A673 (cell line): ENCODE results near the gene KRTAP4-7. TPM values are rescaled to one million over a fixed set of nuclear protein-coding genes. Genes with fewer than 3 reads are reported as not detected.
"Not testable (repeated sequence)": the region's sequence is repeated elsewhere in the genome, so short reads cannot be mapped to it uniquely, and the experiment has no call there.

Experiments used
- BruUV-seq: library from RNA; stranded (reverse); fragments of 400-500 nt; replicated peaks from 2 replicates; lab custom pipeline; 2021; lab: Mats Ljungman, UMichigan
- CTCF ChIA-PET: fragments of 300-600 bp; sonication (Branson Sonifier 250); formaldehyde crosslinking; loops from one replicate; lab custom pipeline; 2022; ENCODE audit warnings: antibody characterized with exemption; lab: Charles Lee
- POLR2A ChIA-PET: fragments of 300-600 bp; sonication (Branson Sonifier 250); formaldehyde crosslinking; loops from one replicate; lab custom pipeline; 2022; ENCODE audit warnings: antibody characterized with exemption; ENCODE audit not compliant: low non-redundant PET; lab: Charles Lee
- DNase-seq: peaks from one replicate; pipeline ENCODE4 v3.0.0-alpha.2; 2015; ENCODE audit warnings: low spot score
- H3K27ac ChIP-seq: fragments of 200-600 bp; sonication (generic); 2 replicates; pipeline ENCODE4 v1.5.1; 2016; ENCODE audit warnings: mixed run types, low read depth, mild to moderate bottlenecking, mixed read lengths, antibody characterized with exemption, low read length; ENCODE audit not compliant: poor library complexity, severe bottlenecking
- H3K27me3 ChIP-seq: fragments of 200-600 bp; sonication (generic); replicated peaks from 2 replicates; pipeline ENCODE4 v1.6.1; 2017; ENCODE audit warnings: mixed run types, low read depth, mild to moderate bottlenecking, mixed read lengths, antibody characterized with exemption, low read length; ENCODE audit not compliant: insufficient read depth, poor library complexity
- H3K36me3 ChIP-seq: fragments of 200-600 bp; sonication (generic); 2 replicates; pipeline ENCODE4 v1.6.1; 2016; ENCODE audit warnings: mixed run types, mild to moderate bottlenecking, mixed read lengths, antibody characterized with exemption, low read length; ENCODE audit not compliant: insufficient read depth, poor library complexity, severe bottlenecking
- H3K4me1 ChIP-seq: fragments of 200-600 bp; sonication (generic); 2 replicates; pipeline ENCODE4 v1.6.1; 2017; ENCODE audit warnings: mixed run types, mild to moderate bottlenecking, mixed read lengths, antibody characterized with exemption, low read length; ENCODE audit not compliant: insufficient read depth, poor library complexity, severe bottlenecking
- H3K4me3 ChIP-seq: fragments of 200-600 bp; sonication (generic); 2 replicates; pipeline ENCODE4 v1.5.1; 2016; ENCODE audit warnings: low read depth, mixed run types, mild to moderate bottlenecking, mixed read lengths, low read length; ENCODE audit not compliant: poor library complexity, severe bottlenecking
- H3K9me3 ChIP-seq: fragments of 200-600 bp; sonication (generic); 2 replicates; pipeline ENCODE4 v1.6.1; 2016; ENCODE audit warnings: mixed run types, low read depth, mild to moderate bottlenecking, mixed read lengths, antibody characterized with exemption, low read length; ENCODE audit not compliant: poor library complexity, severe bottlenecking
- EZH2 ChIP-seq: fragments of 200-600 bp; sonication (generic); IDR thresholded peaks from 2 replicates; pipeline ENCODE4 v1.6.1; 2017; ENCODE audit warnings: borderline replicate concordance, low read depth, mild to moderate bottlenecking, mixed read lengths, antibody characterized with exemption, low read length; ENCODE audit not compliant: poor library complexity, severe bottlenecking
- intact Hi-C: fragments of 100-400 bp; cut with micrococcal nuclease; formaldehyde crosslinking; loops from one replicate; pipeline ENCODE4 v1.10.0; 2022; ENCODE audit not compliant: unreplicated experiment
- total RNA-seq: library from RNA; stranded (reverse); gene quantifications from 2 replicates; pipeline ENCODE4 v1.2.3, GENCODE V29; 2021
- TF ChIP-seq, protein P1 (sequence below): fragments of 300-800, 200-600 bp; sonication (generic); conservative IDR thresholded peaks from 2 replicates; pipeline ENCODE4 v1.5.1; 2017; ENCODE audit warnings: low read depth, mild to moderate bottlenecking, antibody characterized with exemption, low read length, moderate library complexity, mixed read lengths

The KRTAP4-7 gene
- total RNA-seq, 1 experiment from 2014 or later = not detected

DNA sequence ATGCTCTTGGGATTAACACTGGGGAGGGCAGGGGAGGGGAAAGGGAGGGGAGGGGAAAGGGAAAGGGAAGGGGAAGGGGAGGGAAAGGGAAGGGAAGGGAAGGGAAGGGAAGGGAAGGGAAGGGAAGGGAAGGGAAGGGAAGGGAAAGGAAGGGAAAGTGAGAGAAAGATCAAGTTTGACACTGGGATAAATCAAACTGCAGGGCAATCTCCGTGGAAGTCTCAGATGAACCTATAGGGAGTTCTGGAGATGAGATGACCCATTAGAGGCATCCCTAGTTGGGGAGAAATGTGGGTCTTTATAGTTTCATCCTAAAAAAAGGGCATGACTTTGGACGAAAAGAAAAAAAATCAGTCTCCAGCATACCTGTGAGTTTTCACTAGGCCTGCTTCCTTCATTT, 37.8 kb downstream of the KRTAP4-7 start:
- no TSS peak for BruUV-seq
- H3K9me3 ChIP-seq = no peaks in the 10 kb centered on the region
- no peaks in the 10 kb centered on the region for H3K36me3 ChIP-seq
- intact Hi-C loops = no loop called here
- no peak overlapping the region for H3K27ac ChIP-seq
- no peak overlapping the region for H3K4me3 ChIP-seq
- TF ChIP-seq, protein P1, sequence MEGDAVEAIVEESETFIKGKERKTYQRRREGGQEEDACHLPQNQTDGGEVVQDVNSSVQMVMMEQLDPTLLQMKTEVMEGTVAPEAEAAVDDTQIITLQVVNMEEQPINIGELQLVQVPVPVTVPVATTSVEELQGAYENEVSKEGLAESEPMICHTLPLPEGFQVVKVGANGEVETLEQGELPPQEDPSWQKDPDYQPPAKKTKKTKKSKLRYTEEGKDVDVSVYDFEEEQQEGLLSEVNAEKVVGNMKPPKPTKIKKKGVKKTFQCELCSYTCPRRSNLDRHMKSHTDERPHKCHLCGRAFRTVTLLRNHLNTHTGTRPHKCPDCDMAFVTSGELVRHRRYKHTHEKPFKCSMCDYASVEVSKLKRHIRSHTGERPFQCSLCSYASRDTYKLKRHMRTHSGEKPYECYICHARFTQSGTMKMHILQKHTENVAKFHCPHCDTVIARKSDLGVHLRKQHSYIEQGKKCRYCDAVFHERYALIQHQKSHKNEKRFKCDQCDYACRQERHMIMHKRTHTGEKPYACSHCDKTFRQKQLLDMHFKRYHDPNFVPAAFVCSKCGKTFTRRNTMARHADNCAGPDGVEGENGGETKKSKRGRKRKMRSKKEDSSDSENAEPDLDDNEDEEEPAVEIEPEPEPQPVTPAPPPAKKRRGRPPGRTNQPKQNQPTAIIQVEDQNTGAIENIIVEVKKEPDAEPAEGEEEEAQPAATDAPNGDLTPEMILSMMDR = no peak
- no peak for TF ChIP-seq EZH2
- ChIA-PET POLR2A (no interaction called here), CTCF (no interaction called here)
- DNase-seq = no peak
- no peaks in the 10 kb centered on the region for H3K4me1 ChIP-seq
- H3K27me3 ChIP-seq = no peaks in the 10 kb centered on the region

DNA sequence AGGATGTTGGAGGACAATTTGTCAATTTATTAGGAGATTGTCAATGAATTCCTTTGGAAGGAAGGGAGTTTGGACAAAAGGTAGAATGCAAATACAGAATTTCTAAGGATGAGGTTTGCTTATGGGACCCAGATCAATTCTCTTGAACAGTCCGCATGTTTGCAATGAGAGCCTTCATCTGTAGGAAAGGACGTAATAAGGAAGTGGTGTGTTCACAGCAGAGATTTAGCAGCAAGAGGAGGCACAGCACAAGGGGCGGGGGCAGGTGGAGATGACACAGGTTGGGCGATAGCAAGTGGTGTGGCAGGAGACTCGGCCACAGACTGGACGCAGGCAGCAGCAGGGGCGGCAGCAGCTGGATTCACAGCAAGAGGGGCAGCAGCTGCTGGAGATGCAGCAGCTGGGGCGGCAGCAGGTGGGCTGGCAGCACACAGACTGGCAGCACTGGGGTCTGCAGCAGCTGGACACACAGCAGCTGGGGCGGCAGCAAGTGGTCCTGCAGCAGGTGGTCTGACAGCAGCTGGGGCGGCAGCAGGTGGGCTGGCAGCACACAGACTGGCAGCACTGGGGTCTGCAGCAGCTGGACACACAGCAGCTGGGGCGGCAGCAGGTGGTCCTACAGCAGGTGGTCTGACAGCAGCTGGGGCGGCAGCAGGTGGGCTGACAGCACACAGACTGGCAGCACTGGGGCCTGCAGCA, 39.5 kb downstream of the KRTAP4-7 start:
- BruUV-seq, H3K36me3 ChIP-seq, POLR2A ChIA-PET, DNase-seq, H3K27ac ChIP-seq, CTCF ChIA-PET, H3K9me3 ChIP-seq, intact Hi-C loops, H3K27me3 ChIP-seq, H3K4me3 ChIP-seq, H3K4me1 ChIP-seq: not testable (repeated sequence)

DNA sequence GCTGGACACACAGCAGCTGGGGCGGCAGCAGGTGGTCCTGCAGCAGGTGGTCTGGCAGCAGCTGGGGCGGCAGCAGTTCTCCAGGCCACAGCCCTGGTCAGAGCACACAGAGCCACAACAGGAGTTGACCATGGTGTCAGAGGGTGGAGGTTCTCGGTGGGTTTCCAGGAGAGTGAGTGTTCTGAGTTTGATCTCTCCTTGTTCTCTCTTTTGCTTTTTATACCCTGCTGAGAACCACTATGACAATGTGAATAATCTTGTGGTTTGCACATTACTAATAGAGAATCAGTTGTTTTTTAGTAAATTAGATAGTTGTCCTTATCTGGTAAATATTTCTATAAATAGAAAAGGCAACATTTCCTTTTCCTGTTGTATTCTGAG, 40.0 kb downstream of the KRTAP4-7 start, which contains the start of gene KRTAP4-12:
TSS of gene KRTAP4-12 (minus strand) at position 192 of the 381 bp plus-strand sequence. CDS start at position 132, 60 bp downstream.
- DNase-seq, BruUV-seq, H3K4me1 ChIP-seq, CTCF ChIA-PET, H3K27me3 ChIP-seq, H3K27ac ChIP-seq, intact Hi-C loops, H3K4me3 ChIP-seq, H3K9me3 ChIP-seq, H3K36me3 ChIP-seq, POLR2A ChIA-PET: not testable (repeated sequence)

DNA sequence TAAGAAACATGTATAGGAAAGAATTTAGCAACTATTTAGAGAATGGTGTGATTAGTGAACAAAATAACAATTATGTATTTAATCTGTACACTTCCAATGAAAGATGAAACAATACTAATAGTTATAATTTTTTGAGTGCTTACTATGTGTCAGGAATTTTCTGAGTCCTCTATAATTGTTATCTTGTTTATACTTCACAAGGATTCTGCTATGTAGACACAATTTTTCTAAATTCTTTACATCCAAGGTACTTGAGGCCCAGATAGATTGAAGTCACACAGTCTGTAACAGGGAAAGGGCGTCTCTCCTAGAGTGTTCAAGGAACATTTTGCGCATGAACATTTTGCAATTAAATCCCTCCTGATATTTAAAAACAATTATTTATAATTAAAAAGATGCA, 41.1 kb downstream of the KRTAP4-7 start:
- DNase-seq = no peak
- Histone ChIP-seq H3K9me3 (no peaks in the 10 kb centered on the region), H3K27me3 (no peaks in the 10 kb centered on the region), H3K4me1 (no peaks in the 10 kb centered on the region), H3K27ac (no peak overlapping the region), H3K4me3 (no peak overlapping the region), H3K36me3 (no peaks in the 10 kb centered on the region)
- no peak for TF ChIP-seq EZH2
- TF ChIP-seq, protein P1 = no peak
- intact Hi-C loops = no loop called here
- BruUV-seq = no TSS peak
- ChIA-PET CTCF (no interaction called here), POLR2A (no interaction called here)
